ENCODE results near the gene SLC28A1.
A peak's percentile ranks its signal among the peaks of the same experiment; 100 is the strongest.
"Not testable (repeated sequence)": the region's sequence is repeated elsewhere in the genome, so short reads cannot be mapped to it uniquely, and the experiment has no call there.

The SLC28A1 gene

GRCh38 chr15:84976746-84977345 lies 92.4 kb downstream of the SLC28A1 start:
- DNase-seq = no peak

DNA sequence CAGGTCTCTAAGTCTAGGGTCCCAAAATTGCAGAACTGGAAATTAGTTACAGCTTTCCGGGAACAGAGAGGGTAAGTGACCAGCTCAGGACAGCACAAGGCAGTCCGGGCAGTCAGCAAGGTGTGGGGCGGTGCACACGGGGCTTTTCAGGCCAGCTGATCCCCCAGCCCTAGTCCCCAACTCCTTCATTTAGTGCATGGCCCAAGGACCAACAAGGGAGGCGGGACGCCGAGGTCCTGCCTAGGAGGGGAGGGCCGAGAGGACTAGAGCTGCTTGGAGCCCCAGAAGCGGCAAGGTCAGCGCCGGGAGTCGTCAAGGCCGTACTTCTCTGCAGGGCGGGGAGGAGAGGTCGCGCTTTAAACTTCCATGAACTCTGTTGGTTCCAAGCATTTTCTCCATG lies 95.2 kb downstream of the SLC28A1 start:
- peak; percentile 63 for DNase-seq

GRCh38 chr15:84980196-84981053 lies 96.0 kb downstream of the SLC28A1 start:
- peak; percentile 95 for DNase-seq

GRCh38 chr15:84981054-84981710 lies 96.7 kb downstream of the SLC28A1 start:
- DNase-seq = peak; percentile 99

DNA sequence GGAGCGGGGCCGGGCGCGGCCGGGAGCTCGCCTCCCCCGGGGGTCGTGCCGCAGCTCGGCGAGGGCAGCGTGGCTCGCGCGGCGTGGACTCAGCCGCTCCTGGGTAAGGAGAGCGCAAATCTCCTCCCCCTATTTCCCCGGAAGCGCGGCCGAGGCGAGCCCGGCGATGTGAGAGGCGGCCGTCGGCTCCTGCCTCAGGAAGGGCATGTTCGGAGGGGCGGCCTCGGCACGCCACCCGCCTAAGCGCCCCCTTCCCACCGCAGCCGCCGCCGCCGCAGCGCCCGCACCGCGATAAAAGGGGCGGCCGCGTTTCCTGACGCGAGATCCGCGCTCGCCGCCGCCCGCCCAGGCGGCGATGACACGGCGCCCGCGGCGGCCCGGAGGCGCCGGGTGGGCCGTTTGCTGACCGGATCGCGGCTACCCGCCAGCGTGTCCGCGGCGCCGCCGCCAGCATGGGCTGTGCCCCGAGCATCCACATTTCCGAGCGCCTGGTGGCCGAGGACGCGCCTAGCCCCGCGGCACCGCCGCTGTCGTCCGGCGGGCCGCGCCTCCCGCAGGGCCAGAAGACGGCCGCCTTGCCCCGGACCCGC lies 97.3 kb downstream of the SLC28A1 start, which contains the start of gene PDE8A:
PDE8A (plus strand) TSS at position 146 of the 590 bp plus-strand sequence; CDS start at position 453, 307 bp downstream.
- peak; percentile 86 for DNase-seq

GRCh38 chr15:84982301-84982920 lies 97.9 kb downstream of the SLC28A1 start:
- DNase-seq = peak; percentile 85

DNA sequence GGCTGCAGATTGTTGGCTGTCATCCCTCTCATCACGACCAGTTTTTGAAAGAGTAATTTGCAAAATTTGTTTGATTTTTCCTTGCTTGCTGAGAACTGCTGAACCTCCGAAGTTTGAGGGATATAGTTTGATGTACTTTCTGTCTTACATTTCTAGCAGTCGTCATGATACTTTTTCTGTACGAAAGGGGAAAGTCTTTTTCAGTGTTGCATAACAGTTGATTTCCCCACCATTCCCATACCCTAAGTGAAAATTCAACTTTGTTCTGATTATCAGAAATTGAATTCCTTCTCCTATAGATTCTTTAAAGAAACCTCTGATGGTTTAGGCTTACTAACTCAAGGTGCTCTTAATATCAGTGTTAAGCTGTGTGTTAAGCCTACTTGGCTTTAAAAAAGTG lies 98.8 kb downstream of the SLC28A1 start:
- DNase-seq = no peak

DNA sequence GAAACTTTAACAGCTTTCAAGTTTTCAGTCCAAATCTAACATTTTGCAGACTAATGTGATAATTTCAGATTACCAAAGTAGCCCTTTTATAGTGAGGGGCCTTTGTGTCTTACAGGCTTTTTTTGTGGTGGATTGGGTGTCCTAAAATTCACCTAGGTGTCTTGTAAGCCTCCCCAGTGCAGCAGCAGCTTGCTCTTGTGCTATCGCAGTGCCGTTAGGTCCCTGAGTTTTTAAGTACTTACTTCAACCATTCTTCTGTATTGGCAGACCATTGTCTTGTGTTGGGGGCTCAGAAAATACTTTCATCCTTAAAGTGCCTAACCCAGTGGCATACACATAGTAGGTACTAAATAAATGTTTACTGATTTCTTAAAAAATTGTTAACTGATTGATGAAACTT lies 99.2 kb downstream of the SLC28A1 start:
- DNase-seq = no peak

DNA sequence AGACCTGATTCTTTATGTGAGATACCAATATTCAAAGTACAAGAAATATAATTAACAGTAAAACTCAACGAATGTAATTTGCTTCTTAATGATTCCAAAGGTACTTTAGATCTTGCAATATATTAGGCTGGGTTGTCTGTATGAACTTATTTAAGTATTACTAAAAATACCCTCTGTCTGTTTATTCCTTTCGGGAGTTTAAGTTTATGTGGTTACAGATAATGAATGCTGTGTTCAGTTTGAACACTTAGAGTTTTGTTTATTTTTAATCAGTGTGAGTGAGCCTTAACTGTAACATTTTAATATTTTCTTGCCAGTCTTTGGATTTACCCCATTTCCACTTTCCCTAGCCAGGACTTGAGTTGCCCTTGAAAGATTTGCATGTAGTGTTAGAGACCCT lies 100.7 kb downstream of the SLC28A1 start:
- no peak for DNase-seq

DNA sequence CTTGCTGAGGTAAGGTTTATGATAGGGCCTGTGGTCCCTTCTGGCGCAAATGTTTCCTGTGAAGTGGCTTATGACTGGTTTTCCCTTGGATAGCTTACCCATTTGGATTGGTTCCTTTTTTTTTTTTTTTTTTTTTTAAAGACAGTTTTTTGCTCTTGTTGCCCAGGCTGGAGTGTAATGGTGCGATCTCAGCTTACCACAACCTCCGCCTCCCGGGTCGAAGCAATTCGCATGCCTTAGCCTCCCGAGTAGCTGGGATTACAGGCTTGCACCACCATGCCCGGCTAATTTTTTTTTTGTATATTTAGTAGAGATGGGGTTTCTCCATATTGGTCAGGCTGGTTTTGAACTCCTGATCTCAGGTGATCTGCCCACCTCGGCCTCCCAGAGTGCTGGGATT lies 102.9 kb downstream of the SLC28A1 start:
- not testable (repeated sequence) for DNase-seq

DNA sequence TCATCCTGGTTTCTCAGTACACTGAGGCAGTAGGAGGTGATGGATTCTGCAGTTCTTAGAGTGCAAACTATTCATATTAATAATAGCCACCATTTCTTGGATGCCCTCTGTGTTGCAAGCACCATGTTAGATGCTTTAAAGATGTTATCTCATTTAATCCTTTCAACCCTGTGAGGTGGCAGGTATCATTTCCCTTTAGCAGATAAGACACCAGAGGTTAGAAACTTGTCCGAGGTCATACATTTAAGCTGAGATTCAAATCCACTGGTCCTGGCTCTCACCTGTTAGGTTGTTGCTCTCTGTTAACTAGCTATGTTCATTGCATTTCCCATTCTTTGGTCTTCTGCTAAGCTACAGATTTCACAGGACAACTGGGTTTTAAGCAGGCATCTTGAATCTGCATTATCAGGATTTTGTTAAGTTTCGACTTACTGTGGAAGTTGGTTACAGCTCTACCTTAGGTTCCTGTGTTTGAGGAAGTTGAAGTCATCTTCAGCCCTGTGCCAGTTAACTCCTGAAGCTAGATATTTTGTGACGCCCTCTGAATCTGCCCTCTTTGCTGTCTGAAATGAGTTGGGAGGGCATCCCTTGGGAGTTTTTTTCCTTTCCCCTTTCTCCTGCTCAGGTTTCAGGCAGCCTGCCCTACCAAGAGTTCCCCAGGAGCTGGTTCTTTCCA lies 103.6 kb downstream of the SLC28A1 start:
- DNase-seq = no peak

- DNase-seq = no peak
These were observed 104.6 kb downstream of the SLC28A1 start for GRCh38 chr15:84988909-84989644.

DNA sequence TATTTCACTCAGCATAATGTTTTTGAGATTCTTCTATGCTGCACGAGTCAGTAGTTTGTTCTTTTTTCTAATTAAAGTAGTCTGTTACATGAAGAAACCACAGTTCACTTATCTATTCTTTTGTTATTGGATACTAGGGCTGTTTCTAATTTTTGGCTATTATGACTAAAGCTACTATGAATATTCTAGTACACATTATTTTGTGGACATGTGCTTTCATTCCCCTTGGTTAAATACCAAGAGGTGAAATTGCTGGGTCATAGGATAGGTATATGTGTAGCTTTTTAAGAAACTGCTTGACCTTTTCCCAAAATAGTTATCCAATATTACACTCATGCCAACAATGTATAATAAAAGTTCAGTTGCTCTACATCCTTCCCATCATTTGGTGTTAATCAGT lies 106.0 kb downstream of the SLC28A1 start:
- no peak for DNase-seq

DNA sequence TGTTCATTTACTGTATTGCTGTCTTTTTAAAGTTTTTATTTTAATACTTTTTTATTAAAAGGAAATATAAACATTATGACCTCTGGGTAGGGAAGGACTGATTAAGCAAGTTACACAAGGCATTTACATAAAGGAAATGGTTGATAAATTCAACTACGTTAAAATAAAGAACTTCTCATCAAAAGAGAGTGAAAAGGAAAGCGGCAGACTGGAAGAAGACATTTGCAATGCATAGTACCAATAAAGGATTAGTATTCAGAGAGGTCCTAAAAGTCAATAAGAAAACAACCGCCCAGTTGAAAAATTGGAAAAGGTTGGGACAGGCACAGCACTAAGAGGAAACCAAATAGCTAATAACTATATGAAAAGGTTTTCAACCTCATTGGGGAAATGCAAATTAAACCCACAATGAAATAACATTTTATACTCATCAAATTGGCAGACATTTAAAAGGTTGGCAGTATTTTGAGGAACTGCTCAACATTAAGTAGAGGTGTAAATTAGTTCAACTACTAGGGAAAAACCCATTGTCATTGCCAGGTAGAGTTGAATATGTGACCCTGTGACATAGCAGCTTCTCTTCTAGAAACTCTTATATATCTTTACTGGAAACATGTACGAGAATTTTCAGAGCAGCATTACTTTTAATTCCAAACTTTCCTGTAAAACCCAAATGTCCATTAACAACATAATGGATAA lies 106.7 kb downstream of the SLC28A1 start:
- no peak for DNase-seq

DNA sequence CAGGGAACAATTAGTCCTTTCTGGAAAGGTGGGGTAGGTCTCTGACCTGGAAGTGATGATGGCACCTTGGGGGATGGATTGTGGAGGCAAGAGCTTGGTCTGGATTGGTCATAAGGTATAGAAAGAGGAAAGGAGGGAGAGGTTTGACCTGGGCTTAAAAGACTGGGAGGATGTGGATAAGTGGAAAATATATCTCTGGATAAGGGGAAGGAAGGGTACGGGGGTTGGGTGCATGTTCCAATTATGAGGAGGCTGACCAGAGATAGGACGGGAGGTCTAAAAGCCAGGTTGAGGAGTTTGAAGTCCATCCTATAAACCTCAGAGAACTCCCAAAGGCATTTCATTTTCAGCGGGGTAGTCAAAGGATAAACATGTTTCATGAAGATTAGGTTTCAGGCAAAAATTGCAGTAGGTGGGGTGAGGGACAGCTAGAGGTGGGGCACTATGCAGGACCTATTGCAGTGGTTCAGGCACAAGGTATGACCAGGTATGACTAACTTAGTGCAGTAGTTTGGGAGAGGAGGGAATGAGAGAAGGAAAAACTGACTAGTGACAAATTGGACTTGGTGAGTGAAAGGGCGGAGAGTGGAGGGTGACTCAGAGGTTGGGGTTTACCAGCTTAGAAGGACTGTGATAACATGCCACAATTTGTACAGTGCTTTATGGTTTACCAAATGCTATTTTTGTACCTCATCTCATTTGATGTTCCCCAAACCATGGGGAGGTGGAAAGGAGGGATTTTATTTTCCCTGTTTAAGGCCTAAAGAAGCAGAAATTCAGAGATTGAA lies 107.9 kb downstream of the SLC28A1 start:
- DNase-seq = peak; percentile 76
